ENCODE measurements around the gene TTC1.
"Not testable (repeated sequence)": the region's sequence is repeated elsewhere in the genome, so short reads cannot be mapped to it uniquely, and the experiment has no call there.

TTC1 gene

DNA sequence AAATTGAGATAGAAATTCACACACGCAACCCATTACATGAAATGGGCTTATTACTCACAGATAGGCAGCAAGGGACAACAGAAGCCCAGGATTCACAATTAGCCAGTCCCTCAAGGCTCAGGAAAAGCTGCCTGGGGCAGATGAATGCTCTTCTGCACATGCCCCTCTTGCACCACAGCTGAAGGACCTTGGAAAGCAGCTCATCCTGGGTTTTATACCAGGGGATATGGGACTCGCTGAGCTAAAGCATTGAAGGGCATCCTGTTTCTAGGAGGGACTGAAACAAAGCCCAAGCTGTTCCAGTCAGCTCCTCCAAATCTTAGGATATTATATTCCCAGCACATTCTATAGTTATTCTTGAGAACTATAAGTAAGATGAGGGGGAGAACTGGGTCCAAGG is 15.7 kb upstream of the TTC1 start:
- DNase-seq, result no peak

- no peak for DNase-seq
Measured at GRCh38 chr5:159995907-159996306, 13.0 kb upstream of the TTC1 start.

GRCh38 chr5:160001457-160001856 is 7.5 kb upstream of the TTC1 start:
- no peak for DNase-seq

DNA sequence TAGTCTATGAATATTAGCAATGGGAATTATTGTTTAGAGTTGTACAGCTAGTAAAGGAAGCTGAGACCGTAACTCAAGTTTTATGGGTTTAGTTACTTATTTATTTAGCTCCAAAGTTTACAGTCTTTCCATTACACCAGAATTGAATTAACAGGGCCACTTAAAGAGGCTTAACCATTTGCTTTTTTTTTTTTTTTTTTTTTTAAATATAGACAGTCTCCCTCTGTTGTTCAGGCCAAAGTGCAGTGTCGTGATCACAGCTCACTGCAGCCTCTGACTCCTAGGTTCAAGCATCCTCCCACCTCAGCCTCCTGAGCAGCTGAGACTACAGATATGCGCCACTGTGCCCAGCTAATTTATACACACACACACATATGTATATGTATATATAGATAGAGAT is 1.4 kb upstream of the TTC1 start:
- no peak for DNase-seq

DNA sequence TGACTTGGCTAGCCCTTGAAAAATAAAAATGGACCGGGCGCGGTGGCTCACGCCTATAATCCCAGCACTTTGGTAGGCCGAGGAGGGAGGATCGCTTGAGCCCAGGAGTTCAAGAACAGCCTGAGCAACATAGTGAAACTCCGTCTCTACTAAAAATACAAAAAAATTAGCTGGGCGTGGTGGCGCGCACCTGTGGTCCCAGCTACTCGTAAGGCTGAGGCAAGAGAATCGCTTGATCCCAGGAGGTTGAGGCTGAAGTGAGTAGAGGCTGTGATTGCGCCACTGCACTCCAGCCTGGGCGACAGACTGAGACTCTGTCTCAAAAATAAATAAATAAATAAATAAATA is 436 bp upstream of the TTC1 start:
- peak in 3 of 56 donors; percentile 18 to 35 (median 19) for DNase-seq

- peak in 1 of 56 donors; percentile 46 for DNase-seq
Measured at GRCh38 chr5:160009591-160009989, 651 bp downstream of the TTC1 start.

GRCh38 chr5:160011471-160011870 is 2.5 kb downstream of the TTC1 start:
- DNase-seq, result no peak

DNA sequence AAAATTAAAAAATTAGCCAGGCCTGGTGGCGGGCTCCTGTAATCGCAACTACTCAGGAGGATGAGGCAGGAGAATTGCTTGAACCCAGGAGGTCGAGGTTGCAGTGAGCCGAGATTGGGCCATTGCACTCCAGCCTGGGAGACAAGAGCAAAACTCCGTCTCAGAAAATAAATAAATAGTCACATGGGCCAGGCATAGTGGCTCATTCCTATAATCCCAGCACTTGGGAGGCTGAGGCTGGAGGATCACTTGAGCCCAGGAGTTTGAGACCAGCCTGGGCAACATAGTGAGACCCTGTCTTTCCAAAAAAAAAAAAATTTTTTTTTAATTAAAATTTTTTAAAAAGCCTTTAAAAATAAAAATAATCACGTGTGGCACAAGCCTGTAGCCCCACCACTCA is 5.3 kb downstream of the TTC1 start:
- DNase-seq, result not testable (repeated sequence)

- DNase-seq, result no peak
Measured at GRCh38 chr5:160018945-160019625, 10.1 kb downstream of the TTC1 start.

DNA sequence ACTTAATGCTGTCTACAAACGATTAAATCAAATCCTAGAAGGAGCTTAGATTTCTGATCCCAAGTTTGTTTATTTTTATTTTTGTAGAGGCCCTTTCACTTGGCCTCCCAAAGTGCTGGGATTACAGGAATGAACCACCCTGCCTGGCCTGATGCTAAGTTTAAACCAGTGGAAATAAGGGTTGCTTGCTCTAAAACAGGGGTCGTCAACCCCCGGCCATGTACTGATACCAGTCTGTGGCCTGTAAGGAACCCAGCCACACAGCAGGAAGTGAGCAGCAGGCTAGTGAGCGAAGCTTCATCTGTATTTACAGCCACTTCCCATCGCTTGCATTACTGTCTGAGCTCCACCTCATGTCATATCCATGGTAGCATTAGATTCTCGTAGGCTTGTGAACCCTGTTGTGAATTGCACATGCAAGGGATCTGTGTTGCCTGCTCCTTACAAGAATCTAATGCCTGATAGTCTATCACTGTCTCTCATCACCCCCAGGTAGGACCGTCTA is 11.4 kb downstream of the TTC1 start:
- no peak for DNase-seq

DNA sequence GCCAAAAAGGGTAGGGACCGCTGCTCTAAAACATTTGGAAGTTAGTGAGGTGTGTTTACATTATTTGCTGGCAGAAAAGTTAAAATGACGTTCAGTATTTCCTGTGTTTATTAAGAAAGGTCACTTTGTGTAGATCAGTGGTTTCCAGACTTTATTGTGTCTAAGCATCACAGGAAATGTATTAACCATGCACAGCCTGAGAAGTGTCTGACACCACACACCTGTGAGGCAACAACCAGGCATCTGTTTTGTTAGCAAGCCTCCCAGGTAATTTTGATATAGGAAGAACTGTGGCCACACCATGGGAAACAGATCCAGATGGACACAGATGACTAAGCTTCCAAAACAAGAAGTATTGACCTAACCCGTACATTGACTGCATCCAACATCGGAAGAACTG is 12.0 kb downstream of the TTC1 start:
- no peak for DNase-seq

- DNase-seq, result peak in 37 of 56 donors; percentile 1 to 78 (median 12)
Measured at GRCh38 chr5:160021831-160022446, 13.0 kb downstream of the TTC1 start.

- no peak for DNase-seq
Measured at GRCh38 chr5:160023007-160023907, 14.3 kb downstream of the TTC1 start.

DNA sequence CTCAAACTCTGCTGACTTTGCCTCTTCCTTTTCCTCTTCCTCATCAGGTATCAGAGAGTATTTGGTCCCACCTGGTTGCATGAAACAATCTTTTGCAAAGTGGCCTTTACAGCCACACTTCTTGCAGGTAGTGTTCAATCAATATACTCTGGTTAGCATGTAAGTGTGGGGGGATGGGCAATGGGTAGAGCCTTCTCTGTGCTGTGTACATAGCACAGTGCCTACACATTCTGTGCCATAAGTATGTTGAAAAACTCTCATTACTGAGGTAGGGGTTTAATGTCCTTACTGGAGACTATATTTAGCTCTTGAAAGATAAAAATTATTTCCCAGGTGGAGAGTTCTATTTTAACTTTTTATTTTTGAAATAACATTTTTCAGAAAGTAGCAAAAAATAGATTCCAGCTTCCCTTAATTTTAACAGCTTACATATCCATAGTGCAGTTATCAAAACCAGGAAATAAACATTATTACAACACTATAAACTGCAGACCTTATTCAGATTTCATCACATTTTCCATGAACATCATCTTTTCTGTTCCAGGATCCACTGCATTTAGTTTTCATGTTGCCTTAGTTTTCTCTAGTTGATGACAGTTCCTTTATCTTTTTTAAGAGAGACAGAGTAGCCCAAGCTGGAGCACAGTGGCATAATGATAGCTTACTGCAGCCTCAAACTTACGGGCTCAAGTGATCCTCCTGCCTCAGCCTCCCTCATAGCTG is 15.1 kb downstream of the TTC1 start:
- DNase-seq, result no peak

DNA sequence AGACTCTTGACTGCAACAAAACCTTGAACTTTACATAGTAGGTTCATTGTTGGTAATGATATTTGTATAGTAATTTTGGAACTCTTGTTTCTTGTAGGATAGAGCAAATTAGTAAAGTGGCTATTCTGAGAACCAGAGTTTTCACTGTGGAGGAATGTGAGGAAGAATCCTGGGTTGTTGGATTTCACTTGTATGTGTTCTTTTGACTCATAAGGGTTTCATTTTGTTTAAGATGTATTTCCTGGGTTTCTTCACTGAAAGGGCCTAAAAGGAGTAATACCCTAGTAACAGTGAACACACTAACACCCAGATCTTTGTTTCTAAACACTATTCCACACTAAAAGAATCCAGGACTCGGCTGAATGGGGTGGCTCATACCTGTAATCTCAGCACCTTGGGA is 20.1 kb downstream of the TTC1 start:
- DNase-seq, result no peak

DNA sequence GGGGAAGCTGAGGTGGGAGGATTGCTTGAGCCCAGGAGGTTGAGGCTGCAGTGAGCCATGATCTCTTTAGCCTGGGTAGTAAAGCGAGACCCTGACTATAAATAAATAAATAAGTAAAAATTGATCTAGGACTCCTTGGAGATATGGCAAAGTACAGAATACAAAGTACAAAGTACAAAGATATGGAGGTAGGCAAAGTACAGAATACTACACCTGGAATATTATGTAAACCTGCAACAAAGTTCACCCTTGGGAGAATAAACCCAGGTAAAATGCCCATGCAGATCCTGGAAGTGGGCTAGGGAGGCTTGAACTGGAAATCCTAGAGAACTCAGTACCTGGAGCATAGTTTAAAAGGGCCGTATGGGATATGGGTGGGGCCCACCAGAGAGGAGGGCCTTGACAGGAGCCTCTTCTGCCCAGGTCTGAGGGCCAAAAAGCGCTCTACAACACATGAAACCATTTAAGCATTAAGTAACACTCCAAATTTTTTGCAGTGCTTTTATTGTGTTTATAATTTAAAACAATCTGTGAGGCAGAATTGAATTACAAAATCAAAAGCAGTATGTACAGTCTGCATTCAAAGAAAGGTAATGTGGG is 20.7 kb downstream of the TTC1 start:
- DNase-seq, result no peak

GRCh38 chr5:160030631-160031377 is 21.9 kb downstream of the TTC1 start:
- no peak for DNase-seq

- DNase-seq, result no peak
Measured at GRCh38 chr5:160033546-160034252, 24.8 kb downstream of the TTC1 start.

DNA sequence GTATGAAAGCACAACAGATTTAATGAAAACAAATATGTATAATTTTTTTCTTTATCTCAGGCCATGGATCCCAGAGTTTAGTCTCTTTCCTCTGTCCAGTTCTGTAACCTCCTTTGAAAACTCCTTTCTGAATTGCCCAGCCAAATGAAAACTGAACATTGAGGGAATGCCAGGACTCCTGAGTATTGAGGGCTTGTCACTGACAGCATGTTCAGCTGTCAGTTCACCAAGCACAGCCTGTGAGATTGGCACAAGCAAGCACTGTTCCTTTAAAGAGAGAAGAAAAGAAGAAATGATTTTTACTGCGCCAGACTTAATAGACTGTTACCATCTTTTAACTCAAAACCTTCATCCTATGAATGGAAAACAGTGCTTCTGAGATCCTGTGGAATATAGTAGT is 27.3 kb downstream of the TTC1 start:
- DNase-seq, result peak in 2 of 56 donors; percentile 7 to 8

GRCh38 chr5:160036884-160037283 is 27.9 kb downstream of the TTC1 start:
- no peak for DNase-seq

Data from amygdala (tissue), 56 donors.